SK-N-SH (cell line): ENCODE results near the gene ZNF541. TPM values are rescaled to one million over a fixed set of nuclear protein-coding genes. Genes with fewer than 3 reads are reported as not detected.
A peak's percentile ranks its signal among the peaks of the same experiment; 100 is the strongest.

Source experiments
- CTCF ChIA-PET: fragments of 300-600, 350-600 bp; formaldehyde crosslinking; extraction: SDS; loops from one replicate; lab custom pipeline; 2021; lab: Yijun Ruan, JAX
- POLR2A ChIA-PET: fragments of 350-600 bp; sonication (Branson Sonifier 250); formaldehyde crosslinking; extraction: SDS; loops from one replicate; lab custom pipeline; 2020; ENCODE audit warnings: antibody characterized with exemption, inconsistent platforms; lab: Yijun Ruan, JAX
- DNase-seq: peaks from one replicate; pipeline ENCODE4 v3.0.0; 2012
- H2AFZ ChIP-seq: fragments of 200-600 bp; sonication (generic); 2 replicates; pipeline ENCODE4 v1.8.1; 2016; ENCODE audit warnings: antibody characterized with exemption, mild to moderate bottlenecking, low read depth
- H3F3A ChIP-seq: fragments of 200-600 bp; sonication (generic); replicated peaks from 2 replicates; pipeline ENCODE3; 2016; ENCODE audit warnings: antibody characterized with exemption, mild to moderate bottlenecking; ENCODE audit not compliant: insufficient read depth
- H3K27ac ChIP-seq, 2 experiments: fragments of 200-500 bp in 1 of 2; fragments of 200-600 bp in 1 of 2; sonication (Bioruptor generic) in 1 of 2; sonication (generic), shearing (Covaris generic) in 1 of 2; 2 replicates each; pipeline versions ENCODE4 v1.5.1 to v1.6.1; 2014 to 2016; ENCODE audit warnings: low read depth in 2 of 2, inconsistent platforms in 1 of 2, low read length in 1 of 2, mild to moderate bottlenecking in 1 of 2, mixed read lengths in 1 of 2
- H3K27me3 ChIP-seq: fragments of 200-600 bp; sonication (generic), shearing (Covaris generic); 2 replicates; pipeline ENCODE4 v1.6.1; 2016; ENCODE audit warnings: mixed run types; ENCODE audit not compliant: insufficient read depth
- H3K36me3 ChIP-seq, 2 experiments: fragments of 200-500 bp in 1 of 2; fragments of 200-600 bp in 1 of 2; sonication (Bioruptor generic) in 1 of 2; sonication (generic) in 1 of 2; replicated peaks in 1 of 2; 2 replicates each; pipeline versions ENCODE3 to v1.5.1; 2014 to 2016; ENCODE audit warnings: low read length in 1 of 2, mild to moderate bottlenecking in 1 of 2; ENCODE audit not compliant: insufficient read depth in 2 of 2, control insufficient read depth in 1 of 2
- H3K4me1 ChIP-seq, 2 experiments: fragments of 200-500 bp in 1 of 2; fragments of 200-600 bp in 1 of 2; sonication (Bioruptor generic) in 1 of 2; sonication (generic), shearing (Covaris generic) in 1 of 2; 2 replicates each; pipeline versions ENCODE4 v1.5.1 to v1.6.1; 2014 to 2016; ENCODE audit warnings: low read depth in 1 of 2, low read length in 1 of 2, mixed run types in 1 of 2; ENCODE audit not compliant: insufficient read depth in 2 of 2, control insufficient read depth in 1 of 2
- H3K4me2 ChIP-seq: fragments of 200-600 bp; sonication (generic), shearing (Covaris generic); 2 replicates; pipeline ENCODE4 v1.6.1; 2017; ENCODE audit warnings: mixed run types
- H3K4me3 ChIP-seq, 2 experiments: fragments of 200-500 bp in 1 of 2; fragments of 200-600 bp in 1 of 2; sonication (Bioruptor generic) in 1 of 2; sonication (generic), shearing (Covaris generic) in 1 of 2; 2 replicates each; pipeline versions ENCODE4 v1.5.1 to v1.8.1; 2014 to 2016; ENCODE audit warnings: low read depth in 2 of 2, inconsistent platforms in 1 of 2, low read length in 1 of 2, mild to moderate bottlenecking in 1 of 2, mixed read lengths in 1 of 2, moderate library complexity in 1 of 2
- H3K79me2 ChIP-seq: fragments of 200-600 bp; sonication (generic); 2 replicates; pipeline ENCODE4 v1.8.1; 2017; ENCODE audit warnings: mild to moderate bottlenecking; ENCODE audit not compliant: insufficient read depth
- H3K9ac ChIP-seq: fragments of 200-600 bp; sonication (generic); 2 replicates; pipeline ENCODE4 v1.6.1; 2017; ENCODE audit warnings: mixed run types
- H3K9me2 ChIP-seq: fragments of 200-600 bp; sonication (generic); 2 replicates; pipeline ENCODE4 v1.6.1; 2017; ENCODE audit warnings: mixed run types
- H3K9me3 ChIP-seq: fragments of 200-600 bp; sonication (generic); 2 replicates; pipeline ENCODE4 v1.6.1; 2017; ENCODE audit warnings: mixed run types, mild to moderate bottlenecking, moderate library complexity
- H4K20me1 ChIP-seq: fragments of 200-600 bp; sonication (generic); 2 replicates; pipeline ENCODE4 v1.6.1; 2017; ENCODE audit warnings: mild to moderate bottlenecking, mixed run types; ENCODE audit not compliant: insufficient read depth
- ELF1 ChIP-seq: IDR thresholded peaks from 2 replicates; pipeline ENCODE4 v1.4.0; 2012
- EP300 ChIP-seq, 2 experiments: IDR thresholded peaks; 2 replicates each; pipeline versions ENCODE4 v1.4.0 to v1.6.1; 2012; ENCODE audit warnings: borderline replicate concordance in 1 of 2, low read depth in 1 of 2, low read length in 1 of 2
- EZH2phosphoT487 ChIP-seq: fragments of 200-600 bp; sonication (generic); IDR thresholded peaks from 2 replicates; pipeline ENCODE4 v1.6.1; 2017; ENCODE audit warnings: low read depth, mixed run types, mild to moderate bottlenecking, antibody characterized with exemption, moderate library complexity, borderline replicate concordance
- FOSL2 ChIP-seq: IDR thresholded peaks from 2 replicates; pipeline ENCODE4 v1.4.0; 2012; ENCODE audit warnings: low read depth, mild to moderate bottlenecking, moderate library complexity, borderline replicate concordance
- FOXJ3 ChIP-seq: sonication (generic); formaldehyde crosslinking; IDR thresholded peaks from 2 replicates; pipeline ENCODE4 v1.5.1; 2020; ENCODE audit warnings: mild to moderate bottlenecking, missing genetic modification reagents
- FOXM1 ChIP-seq: IDR thresholded peaks from 2 replicates; pipeline ENCODE4 v1.4.0; 2012; ENCODE audit warnings: low read depth, mild to moderate bottlenecking
- GATA2 ChIP-seq: sonication (generic); formaldehyde crosslinking; IDR thresholded peaks from 2 replicates; pipeline ENCODE4 v1.5.0; 2020; ENCODE audit warnings: mild to moderate bottlenecking, missing genetic modification reagents
- JUND ChIP-seq: IDR thresholded peaks from 2 replicates; pipeline ENCODE4 v1.4.0; 2012
- MXI1 ChIP-seq: IDR thresholded peaks from 2 replicates; pipeline ENCODE4 v1.6.1; 2012; ENCODE audit warnings: mild to moderate bottlenecking, low read depth, low read length, improper control_type of control experiment
- NFIC ChIP-seq: IDR thresholded peaks from 2 replicates; pipeline ENCODE4 v1.4.0; 2012; ENCODE audit warnings: borderline replicate concordance
- NRF1 ChIP-seq: IDR thresholded peaks from 2 replicates; pipeline ENCODE4 v1.6.1; 2012; ENCODE audit warnings: low read depth, mild to moderate bottlenecking, low read length
- POLR2AphosphoS5 ChIP-seq: IDR thresholded peaks from 2 replicates; pipeline ENCODE4 v1.6.1; 2012; ENCODE audit warnings: low read depth, low read length
- RCOR1 ChIP-seq: fragments of 150-350 bp; IDR thresholded peaks from 2 replicates; pipeline ENCODE4 v1.6.1; 2017; ENCODE audit warnings: antibody characterized with exemption, low read length
- RFX5 ChIP-seq: IDR thresholded peaks from 2 replicates; pipeline ENCODE4 v1.6.1; 2012; ENCODE audit warnings: mild to moderate bottlenecking, improper control_type of control experiment, low read length
- SIN3A ChIP-seq: IDR thresholded peaks from 2 replicates; pipeline ENCODE4 v1.6.1; 2012; ENCODE audit warnings: low read depth, mild to moderate bottlenecking, low read length, moderate library complexity, borderline replicate concordance
- SMC3 ChIP-seq: IDR thresholded peaks from 2 replicates; pipeline ENCODE4 v1.6.1; 2012; ENCODE audit warnings: low read depth, low read length, improper control_type of control experiment
- TAF1 ChIP-seq: IDR thresholded peaks from 2 replicates; pipeline ENCODE4 v1.6.1; 2012; ENCODE audit warnings: low read depth, mild to moderate bottlenecking, low read length, moderate library complexity, borderline replicate concordance
- TCF12 ChIP-seq: IDR thresholded peaks from 2 replicates; pipeline ENCODE4 v1.4.0; 2012
- TEAD4 ChIP-seq: IDR thresholded peaks from 2 replicates; pipeline ENCODE4 v1.4.0; 2012; ENCODE audit warnings: mild to moderate bottlenecking, borderline replicate concordance; ENCODE audit not compliant: insufficient read depth
- YY1 ChIP-seq: IDR thresholded peaks from 2 replicates; pipeline ENCODE4 v1.4.0; 2012; ENCODE audit warnings: low read depth, mild to moderate bottlenecking
- WGBS: methylation state at CpG from one replicate; pipeline ENCODE4 v1.1.6; 2017; ENCODE audit warnings: low lambda C conversion rate; 5-methylcytosine and 5-hydroxymethylcytosine counted together
- polyA plus RNA-seq, 3 experiments: library from polyadenylated mRNA; depleted of rRNA; stranded (reverse); fragments of >200 nt; gene quantifications; 2 replicates each; pipeline ENCODE4 v1.2.3, GENCODE V29; 2012
- TF ChIP-seq, protein P1 (sequence below): fragments of 150-350 bp; IDR thresholded peaks from 2 replicates; pipeline ENCODE4 v1.6.1; 2017; ENCODE audit warnings: antibody characterized with exemption, low read length, low read depth, borderline replicate concordance
- TF ChIP-seq, protein P2 (sequence below): IDR thresholded peaks from 2 replicates; pipeline ENCODE4 v1.4.0; 2012; ENCODE audit warnings: low read depth
- TF ChIP-seq, protein P3 (sequence below): IDR thresholded peaks from 2 replicates; pipeline ENCODE4 v1.4.0; 2012; ENCODE audit warnings: low read depth, borderline replicate concordance
- TF ChIP-seq, protein P4 (sequence below): IDR thresholded peaks from 2 replicates; pipeline ENCODE4 v1.4.0; 2012; ENCODE audit warnings: low read depth, borderline replicate concordance
- TF ChIP-seq, protein P5 (sequence below): IDR thresholded peaks from 2 replicates; pipeline ENCODE4 v1.6.1; 2012; ENCODE audit warnings: mild to moderate bottlenecking, low read depth, low read length, moderate library complexity
- TF ChIP-seq, protein P6 (sequence below): IDR thresholded peaks from 2 replicates; pipeline ENCODE4; 2012

The ZNF541 gene
- polyA plus RNA-seq, 1 of the 3 experiments (the other 2 are of a cell fraction), result 0.08 TPM

DNA sequence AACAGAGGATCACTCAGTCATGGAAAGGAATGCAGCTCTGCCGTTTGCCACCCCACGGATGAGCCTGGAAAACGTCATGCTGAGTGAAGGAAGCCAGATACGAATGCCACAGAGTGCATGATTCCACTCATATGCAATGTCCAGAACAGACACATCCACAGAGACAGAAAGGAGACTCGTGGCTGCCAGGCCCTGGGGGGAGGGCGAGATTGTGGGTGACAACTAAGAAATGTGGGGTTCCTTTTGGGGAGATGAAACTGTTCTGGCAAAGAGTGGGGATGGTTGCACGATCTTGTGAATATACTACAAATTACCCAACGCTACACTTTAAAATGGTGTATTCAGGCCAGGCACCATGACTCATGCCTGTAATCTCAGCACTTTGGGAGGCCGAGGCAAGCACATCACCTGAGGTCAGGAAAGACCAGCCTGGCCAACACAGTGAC is 30.9 kb downstream of the ZNF541 start:
- H3K9ac ChIP-seq, result no peak overlapping the region

More for the DNA sequence above, 30.9 kb downstream of the ZNF541 start:
- H3K27ac ChIP-seq, result peak overlapping the region; percentile 5 to 26; a peak in 3 of 4 replicates
- H4K20me1 ChIP-seq, result no peaks in the 10 kb centered on the region
- peak overlapping the region; percentile 20; the same call in 1 of the 2 replicates for H2AFZ ChIP-seq
- TF ChIP-seq FOXJ3 (CRISPR knock-in tag) (no peak), YY1 (no peak), SMC3 (no peak), NRF1 (no peak), NFIC (peak; percentile 24; the same call in 1 of the 2 replicates), JUND (peak; percentile 30; the same call in 1 of the 2 replicates), SIN3A (peak; percentile 51; the same call in 1 of the 2 replicates), EP300 (IDR thresholded peaks at IDR 0.05; ENCODE audit: borderline replicate concordance in 1 of 2, low read depth in 1 of 2, low read length in 1 of 2) (peak in 1 of 2 experiments; percentile 30; a peak in 2 of 4 replicates), FOSL2 (peak; percentile 39; the same call in 1 of the 2 replicates), MXI1 (no peak), EZH2phosphoT487 (no peak), ELF1 (no peak), TAF1 (no peak), RFX5 (no peak), FOXM1 (no peak), RCOR1 (peak; percentile 94), TCF12 (peak; percentile 96), TEAD4 (peak; percentile 43; the same call in 1 of the 2 replicates), GATA2 (CRISPR knock-in tag) (no peak), POLR2AphosphoS5 (peak; percentile 62; the same call in 1 of the 2 replicates)
- TF ChIP-seq, protein P1, sequence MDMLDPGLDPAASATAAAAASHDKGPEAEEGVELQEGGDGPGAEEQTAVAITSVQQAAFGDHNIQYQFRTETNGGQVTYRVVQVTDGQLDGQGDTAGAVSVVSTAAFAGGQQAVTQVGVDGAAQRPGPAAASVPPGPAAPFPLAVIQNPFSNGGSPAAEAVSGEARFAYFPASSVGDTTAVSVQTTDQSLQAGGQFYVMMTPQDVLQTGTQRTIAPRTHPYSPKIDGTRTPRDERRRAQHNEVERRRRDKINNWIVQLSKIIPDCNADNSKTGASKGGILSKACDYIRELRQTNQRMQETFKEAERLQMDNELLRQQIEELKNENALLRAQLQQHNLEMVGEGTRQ, result no peak
- TF ChIP-seq, protein P2, sequence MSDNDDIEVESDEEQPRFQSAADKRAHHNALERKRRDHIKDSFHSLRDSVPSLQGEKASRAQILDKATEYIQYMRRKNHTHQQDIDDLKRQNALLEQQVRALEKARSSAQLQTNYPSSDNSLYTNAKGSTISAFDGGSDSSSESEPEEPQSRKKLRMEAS, result peak; percentile 24; the same call in 1 of the 2 replicates
- TF ChIP-seq, protein P3, sequence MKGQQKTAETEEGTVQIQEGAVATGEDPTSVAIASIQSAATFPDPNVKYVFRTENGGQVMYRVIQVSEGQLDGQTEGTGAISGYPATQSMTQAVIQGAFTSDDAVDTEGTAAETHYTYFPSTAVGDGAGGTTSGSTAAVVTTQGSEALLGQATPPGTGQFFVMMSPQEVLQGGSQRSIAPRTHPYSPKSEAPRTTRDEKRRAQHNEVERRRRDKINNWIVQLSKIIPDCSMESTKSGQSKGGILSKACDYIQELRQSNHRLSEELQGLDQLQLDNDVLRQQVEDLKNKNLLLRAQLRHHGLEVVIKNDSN, result no peak
- TF ChIP-seq, protein P4, sequence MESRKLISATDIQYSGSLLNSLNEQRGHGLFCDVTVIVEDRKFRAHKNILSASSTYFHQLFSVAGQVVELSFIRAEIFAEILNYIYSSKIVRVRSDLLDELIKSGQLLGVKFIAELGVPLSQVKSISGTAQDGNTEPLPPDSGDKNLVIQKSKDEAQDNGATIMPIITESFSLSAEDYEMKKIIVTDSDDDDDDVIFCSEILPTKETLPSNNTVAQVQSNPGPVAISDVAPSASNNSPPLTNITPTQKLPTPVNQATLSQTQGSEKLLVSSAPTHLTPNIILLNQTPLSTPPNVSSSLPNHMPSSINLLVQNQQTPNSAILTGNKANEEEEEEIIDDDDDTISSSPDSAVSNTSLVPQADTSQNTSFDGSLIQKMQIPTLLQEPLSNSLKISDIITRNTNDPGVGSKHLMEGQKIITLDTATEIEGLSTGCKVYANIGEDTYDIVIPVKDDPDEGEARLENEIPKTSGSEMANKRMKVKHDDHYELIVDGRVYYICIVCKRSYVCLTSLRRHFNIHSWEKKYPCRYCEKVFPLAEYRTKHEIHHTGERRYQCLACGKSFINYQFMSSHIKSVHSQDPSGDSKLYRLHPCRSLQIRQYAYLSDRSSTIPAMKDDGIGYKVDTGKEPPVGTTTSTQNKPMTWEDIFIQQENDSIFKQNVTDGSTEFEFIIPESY, result no peak
- TF ChIP-seq, protein P5, sequence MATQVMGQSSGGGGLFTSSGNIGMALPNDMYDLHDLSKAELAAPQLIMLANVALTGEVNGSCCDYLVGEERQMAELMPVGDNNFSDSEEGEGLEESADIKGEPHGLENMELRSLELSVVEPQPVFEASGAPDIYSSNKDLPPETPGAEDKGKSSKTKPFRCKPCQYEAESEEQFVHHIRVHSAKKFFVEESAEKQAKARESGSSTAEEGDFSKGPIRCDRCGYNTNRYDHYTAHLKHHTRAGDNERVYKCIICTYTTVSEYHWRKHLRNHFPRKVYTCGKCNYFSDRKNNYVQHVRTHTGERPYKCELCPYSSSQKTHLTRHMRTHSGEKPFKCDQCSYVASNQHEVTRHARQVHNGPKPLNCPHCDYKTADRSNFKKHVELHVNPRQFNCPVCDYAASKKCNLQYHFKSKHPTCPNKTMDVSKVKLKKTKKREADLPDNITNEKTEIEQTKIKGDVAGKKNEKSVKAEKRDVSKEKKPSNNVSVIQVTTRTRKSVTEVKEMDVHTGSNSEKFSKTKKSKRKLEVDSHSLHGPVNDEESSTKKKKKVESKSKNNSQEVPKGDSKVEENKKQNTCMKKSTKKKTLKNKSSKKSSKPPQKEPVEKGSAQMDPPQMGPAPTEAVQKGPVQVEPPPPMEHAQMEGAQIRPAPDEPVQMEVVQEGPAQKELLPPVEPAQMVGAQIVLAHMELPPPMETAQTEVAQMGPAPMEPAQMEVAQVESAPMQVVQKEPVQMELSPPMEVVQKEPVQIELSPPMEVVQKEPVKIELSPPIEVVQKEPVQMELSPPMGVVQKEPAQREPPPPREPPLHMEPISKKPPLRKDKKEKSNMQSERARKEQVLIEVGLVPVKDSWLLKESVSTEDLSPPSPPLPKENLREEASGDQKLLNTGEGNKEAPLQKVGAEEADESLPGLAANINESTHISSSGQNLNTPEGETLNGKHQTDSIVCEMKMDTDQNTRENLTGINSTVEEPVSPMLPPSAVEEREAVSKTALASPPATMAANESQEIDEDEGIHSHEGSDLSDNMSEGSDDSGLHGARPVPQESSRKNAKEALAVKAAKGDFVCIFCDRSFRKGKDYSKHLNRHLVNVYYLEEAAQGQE, result 0 out of 2 replicates have a peak, but pooled peaks have one; percentile 6
- TF ChIP-seq, protein P6, sequence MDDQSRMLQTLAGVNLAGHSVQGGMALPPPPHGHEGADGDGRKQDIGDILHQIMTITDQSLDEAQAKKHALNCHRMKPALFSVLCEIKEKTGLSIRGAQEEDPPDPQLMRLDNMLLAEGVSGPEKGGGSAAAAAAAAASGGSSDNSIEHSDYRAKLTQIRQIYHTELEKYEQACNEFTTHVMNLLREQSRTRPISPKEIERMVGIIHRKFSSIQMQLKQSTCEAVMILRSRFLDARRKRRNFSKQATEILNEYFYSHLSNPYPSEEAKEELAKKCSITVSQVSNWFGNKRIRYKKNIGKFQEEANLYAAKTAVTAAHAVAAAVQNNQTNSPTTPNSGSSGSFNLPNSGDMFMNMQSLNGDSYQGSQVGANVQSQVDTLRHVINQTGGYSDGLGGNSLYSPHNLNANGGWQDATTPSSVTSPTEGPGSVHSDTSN, result peak; percentile 93
- 36% methylated on average over 9 of the region's 9 CpGs for WGBS
- no peaks in the 10 kb centered on the region for H3K9me3 ChIP-seq
- H3K79me2 ChIP-seq, result no peaks in the 10 kb centered on the region
- H3K9me2 ChIP-seq, result no peaks in the 10 kb centered on the region
- no peaks in the 10 kb centered on the region for H3K36me3 ChIP-seq
- ChIA-PET POLR2A (no interaction called here), CTCF (no interaction called here)
- H3K4me2 ChIP-seq, result peak overlapping the region; percentile 28; the same call in 1 of the 2 replicates
- DNase-seq, result peak; percentile 56
- no peaks in the 10 kb centered on the region for H3F3A ChIP-seq
- peaks cover 0 to 14% of the 10 kb centered on the region in 2 experiments; a peak in 1 of 4 replicates for H3K4me1 ChIP-seq
- H3K4me3 ChIP-seq, result no peak overlapping the region
- no peaks in the 10 kb centered on the region for H3K27me3 ChIP-seq
